ENCODE measurements around the gene LDLRAD3.

DNA sequence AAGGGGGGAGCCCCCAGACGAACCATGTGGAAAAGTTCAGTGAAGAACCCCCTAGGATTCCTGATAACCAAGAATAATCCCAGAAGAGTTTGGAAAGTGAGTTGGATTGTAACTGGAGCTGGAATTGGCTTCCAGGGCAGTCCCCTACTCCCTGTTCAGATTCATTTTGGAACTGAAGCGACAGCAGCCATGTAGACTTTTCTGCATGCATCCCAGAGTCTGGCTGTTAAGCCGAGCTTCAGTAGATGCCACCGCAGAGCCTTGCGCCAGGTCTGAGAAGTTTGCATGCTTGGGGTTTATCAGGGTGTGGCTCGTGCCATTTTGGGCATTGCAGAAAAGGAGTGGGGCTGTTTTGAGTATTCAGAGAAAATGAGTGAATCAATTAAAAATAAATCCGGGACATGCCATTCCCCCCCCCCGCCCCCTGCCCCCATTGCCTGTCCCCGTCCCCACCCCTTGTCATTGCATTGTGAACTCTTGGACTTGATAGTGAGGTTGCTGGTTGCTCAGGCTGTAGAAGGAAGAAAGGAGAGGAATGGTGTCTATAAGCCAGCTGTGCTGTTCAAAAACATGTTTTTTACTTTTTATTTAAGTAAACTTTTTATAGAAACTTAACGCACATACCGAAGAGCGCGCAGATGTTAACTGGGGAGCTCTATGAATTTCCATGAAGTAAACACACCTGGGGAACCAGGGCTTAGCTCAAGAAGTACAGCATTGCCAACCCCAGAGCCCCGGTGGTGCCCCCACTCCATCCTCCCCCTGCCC, 71.2 kb downstream of the LDLRAD3 start:
- TF ChIP-seq, protein P1, sequence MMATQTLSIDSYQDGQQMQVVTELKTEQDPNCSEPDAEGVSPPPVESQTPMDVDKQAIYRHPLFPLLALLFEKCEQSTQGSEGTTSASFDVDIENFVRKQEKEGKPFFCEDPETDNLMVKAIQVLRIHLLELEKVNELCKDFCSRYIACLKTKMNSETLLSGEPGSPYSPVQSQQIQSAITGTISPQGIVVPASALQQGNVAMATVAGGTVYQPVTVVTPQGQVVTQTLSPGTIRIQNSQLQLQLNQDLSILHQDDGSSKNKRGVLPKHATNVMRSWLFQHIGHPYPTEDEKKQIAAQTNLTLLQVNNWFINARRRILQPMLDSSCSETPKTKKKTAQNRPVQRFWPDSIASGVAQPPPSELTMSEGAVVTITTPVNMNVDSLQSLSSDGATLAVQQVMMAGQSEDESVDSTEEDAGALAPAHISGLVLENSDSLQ (IDR thresholded peaks at IDR 0.05) = no peak
- TF ChIP-seq ARNT (IDR thresholded peaks at IDR 0.05) (no peak), TARDBP (IDR thresholded peaks at IDR 0.05) (no peak), L3MBTL2 (conservative IDR thresholded peaks at IDR 0.05) (no peak), FOXA1 (IDR thresholded peaks at IDR 0.05) (no peak), LEF1 (IDR thresholded peaks at IDR 0.05; ENCODE audit: borderline replicate concordance) (no peak), BHLHE40 (IDR thresholded peaks at IDR 0.05; ENCODE audit: borderline replicate concordance) (no peak)

Measured in HEK293T (cell line).